ENCODE results near the gene EPS8L3. TPM values are rescaled to one million over a fixed set of nuclear protein-coding genes. Genes with fewer than 3 reads are reported as not detected.

The EPS8L3 gene
- total RNA-seq, 1 experiment from 2014 or later, result 0.96 TPM

GRCh38 chr1:109725510-109725909 lies 38.2 kb downstream of the EPS8L3 start:
- Histone ChIP-seq H3K9ac (ENCODE audit: low read length) (no peak overlapping the region), H3K4me2 (ENCODE audit: low read length) (no peak overlapping the region), H3K9me3 (ENCODE audit: control insufficient read depth in 1 of 2, insufficient read depth in 1 of 2, low read depth in 1 of 2, low read length in 2 of 2) (no peaks in the 10 kb centered on the region), H3K4me3 (replicated peaks in 1 of 2; ENCODE audit: low read depth in 1 of 2, low read length in 2 of 2) (no peak overlapping the region), H3K9me2 (ENCODE audit: insufficient read depth) (no peaks in the 10 kb centered on the region), H2AFZ (ENCODE audit: low read depth, low read length, poor library complexity, severe bottlenecking) (no peak overlapping the region), H3K36me3 (ENCODE audit: control insufficient read depth in 1 of 2, insufficient read depth in 2 of 2, low read length in 2 of 2) (no peaks in the 10 kb centered on the region), H3K79me2 (ENCODE audit: insufficient read depth, low read length) (no peaks in the 10 kb centered on the region), H3K4me1 (ENCODE audit: control insufficient read depth in 1 of 2, insufficient read depth in 2 of 2, low read length in 2 of 2) (no peaks in the 10 kb centered on the region), H3K27me3 (ENCODE audit: insufficient read depth, low read length) (no peaks in the 10 kb centered on the region), H3K27ac (ENCODE audit: low read depth, low read length) (no peak overlapping the region), H4K20me1 (ENCODE audit: insufficient read depth) (no peaks in the 10 kb centered on the region)
- DNase-seq (ENCODE audit: low read depth, low spot score), result no peak
- RAD21 ChIA-PET (ENCODE audit: low non-redundant PET in 1 of 2, low total read pairs in 2 of 2, uncharacterized antibody in 2 of 2, unreplicated experiment in 2 of 2), result no interaction called here
- TF ChIP-seq, protein P1, sequence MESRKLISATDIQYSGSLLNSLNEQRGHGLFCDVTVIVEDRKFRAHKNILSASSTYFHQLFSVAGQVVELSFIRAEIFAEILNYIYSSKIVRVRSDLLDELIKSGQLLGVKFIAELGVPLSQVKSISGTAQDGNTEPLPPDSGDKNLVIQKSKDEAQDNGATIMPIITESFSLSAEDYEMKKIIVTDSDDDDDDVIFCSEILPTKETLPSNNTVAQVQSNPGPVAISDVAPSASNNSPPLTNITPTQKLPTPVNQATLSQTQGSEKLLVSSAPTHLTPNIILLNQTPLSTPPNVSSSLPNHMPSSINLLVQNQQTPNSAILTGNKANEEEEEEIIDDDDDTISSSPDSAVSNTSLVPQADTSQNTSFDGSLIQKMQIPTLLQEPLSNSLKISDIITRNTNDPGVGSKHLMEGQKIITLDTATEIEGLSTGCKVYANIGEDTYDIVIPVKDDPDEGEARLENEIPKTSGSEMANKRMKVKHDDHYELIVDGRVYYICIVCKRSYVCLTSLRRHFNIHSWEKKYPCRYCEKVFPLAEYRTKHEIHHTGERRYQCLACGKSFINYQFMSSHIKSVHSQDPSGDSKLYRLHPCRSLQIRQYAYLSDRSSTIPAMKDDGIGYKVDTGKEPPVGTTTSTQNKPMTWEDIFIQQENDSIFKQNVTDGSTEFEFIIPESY (IDR thresholded peaks at IDR 0.05; ENCODE audit: extremely low read depth, insufficient replicate concordance, low read length), result no peak
- TF ChIP-seq, protein P2, sequence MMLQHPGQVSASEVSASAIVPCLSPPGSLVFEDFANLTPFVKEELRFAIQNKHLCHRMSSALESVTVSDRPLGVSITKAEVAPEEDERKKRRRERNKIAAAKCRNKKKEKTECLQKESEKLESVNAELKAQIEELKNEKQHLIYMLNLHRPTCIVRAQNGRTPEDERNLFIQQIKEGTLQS (IDR thresholded peaks at IDR 0.05), result no peak
- intact Hi-C loops (cut with micrococcal nuclease), result no loop called here
- BruUV-seq (replicated peaks), result no TSS peak
- POLR2A ChIA-PET, result no interaction called here
- ATAC-seq, result no peak
- CTCF ChIA-PET, result no interaction called here

DNA sequence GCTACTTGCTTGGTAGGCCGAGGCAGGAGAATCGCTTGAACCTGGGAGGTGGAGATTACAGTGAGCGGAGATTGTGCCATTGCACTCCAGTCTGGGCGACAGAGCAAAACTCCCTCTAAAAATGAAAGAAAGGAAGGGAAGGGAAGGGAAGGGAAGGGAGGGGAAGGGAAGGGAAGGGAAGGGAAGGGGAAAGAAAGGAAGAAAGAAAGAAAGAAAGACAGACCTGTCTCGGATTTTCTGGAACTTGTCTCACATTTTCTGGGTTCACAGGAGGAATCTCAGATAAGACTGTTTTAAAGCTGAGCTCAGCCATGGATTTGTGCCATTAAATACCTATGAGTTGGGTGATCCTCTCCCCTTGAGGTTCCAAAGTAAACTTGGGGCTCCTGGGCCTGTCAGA lies 38.8 kb downstream of the EPS8L3 start:
- BruUV-seq (replicated peaks), result no TSS peak
- no peaks in the 10 kb centered on the region for H3K79me2 ChIP-seq (ENCODE audit: insufficient read depth, low read length)
- no peak overlapping the region for H3K4me2 ChIP-seq (ENCODE audit: low read length)
- intact Hi-C loops (cut with micrococcal nuclease), result no loop called here
- no peaks in the 10 kb centered on the region for H4K20me1 ChIP-seq (ENCODE audit: insufficient read depth)
- H3K9ac ChIP-seq (ENCODE audit: low read length), result no peak overlapping the region
- no peaks in the 10 kb centered on the region for H3K27me3 ChIP-seq (ENCODE audit: insufficient read depth, low read length)
- no peak overlapping the region for H3K4me3 ChIP-seq (replicated peaks in 1 of 2; ENCODE audit: low read depth in 1 of 2, low read length in 2 of 2)
- CTCF ChIA-PET, result no interaction called here
- no peaks in the 10 kb centered on the region for H3K9me2 ChIP-seq (ENCODE audit: insufficient read depth)
- H3K4me1 ChIP-seq (ENCODE audit: control insufficient read depth in 1 of 2, insufficient read depth in 2 of 2, low read length in 2 of 2), result peaks cover 0 to under 1% of the 10 kb centered on the region in 2 experiments; a peak in 1 of 4 replicates
- DNase-seq (ENCODE audit: low read depth, low spot score), result no peak
- RAD21 ChIA-PET (ENCODE audit: low non-redundant PET in 1 of 2, low total read pairs in 2 of 2, uncharacterized antibody in 2 of 2, unreplicated experiment in 2 of 2), result no interaction called here
- H2AFZ ChIP-seq (ENCODE audit: low read depth, low read length, poor library complexity, severe bottlenecking), result no peak overlapping the region
- TF ChIP-seq, protein P1 (IDR thresholded peaks at IDR 0.05; ENCODE audit: extremely low read depth, insufficient replicate concordance, low read length), result no peak
- TF ChIP-seq ZNF274 (IDR thresholded peaks at IDR 0.05; ENCODE audit: low read depth, low read length), result no peak
- no peak for TF ChIP-seq SP1 (IDR thresholded peaks at IDR 0.05; ENCODE audit: low read depth)
- TF ChIP-seq JUND (IDR thresholded peaks at IDR 0.05), result no peak
- TF ChIP-seq SRF (IDR thresholded peaks at IDR 0.05; ENCODE audit: low read depth), result no peak
- no peak for TF ChIP-seq POLR2A (IDR thresholded peaks at IDR 0.05; ENCODE audit: borderline replicate concordance, extremely low read depth, insufficient read depth, insufficient read length)
- TF ChIP-seq EZH2 (IDR thresholded peaks at IDR 0.05), result no peak
- TF ChIP-seq CBX3 (IDR thresholded peaks at IDR 0.05; ENCODE audit: low read depth), result no peak
- TF ChIP-seq, protein P3, sequence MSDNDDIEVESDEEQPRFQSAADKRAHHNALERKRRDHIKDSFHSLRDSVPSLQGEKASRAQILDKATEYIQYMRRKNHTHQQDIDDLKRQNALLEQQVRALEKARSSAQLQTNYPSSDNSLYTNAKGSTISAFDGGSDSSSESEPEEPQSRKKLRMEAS (IDR thresholded peaks at IDR 0.05), result no peak
- ATAC-seq, result no peak
- H3K9me3 ChIP-seq (ENCODE audit: control insufficient read depth in 1 of 2, insufficient read depth in 1 of 2, low read depth in 1 of 2, low read length in 2 of 2), result no peaks in the 10 kb centered on the region
- H3K36me3 ChIP-seq (ENCODE audit: control insufficient read depth in 1 of 2, insufficient read depth in 2 of 2, low read length in 2 of 2), result no peaks in the 10 kb centered on the region
- no peak overlapping the region for H3K27ac ChIP-seq (ENCODE audit: low read depth, low read length)
- POLR2A ChIA-PET, result no interaction called here

Data from HCT116 (cell line).